ENCODE measurements around the gene LRRC75A. TPM values are rescaled to one million over a fixed set of nuclear protein-coding genes. Genes with fewer than 3 reads are reported as not detected.
A peak's percentile ranks its signal among the peaks of the same experiment; 100 is the strongest.

Gene LRRC75A
- total RNA-seq, 2 donors from 2014 or later: 5.2 to 25.8 TPM

GRCh38 chr17:16521070-16521727, 29.2 kb upstream of the LRRC75A start:
- DNase-seq (ENCODE audit: low spot score): peak; percentile 79
- Histone ChIP-seq H3K9me3 (no peaks in the 10 kb centered on the region), H3K36me3 (no peaks in the 10 kb centered on the region), H3K4me1 (replicated peaks) (no peaks in the 10 kb centered on the region), H3K4me3 (no peak overlapping the region), H3K27me3 (replicated peaks; ENCODE audit: insufficient read depth) (no peaks in the 10 kb centered on the region), H3K27ac (no peak overlapping the region)
- 28% methylated on average over 7 of the region's 7 CpGs for whole genome bisulfite sequencing
- TF ChIP-seq POLR2AphosphoS5 (IDR thresholded peaks at IDR 0.05) (peak; percentile 78), POLR2A (IDR thresholded peaks at IDR 0.05) (no peak)
- TF ChIP-seq, protein P1, sequence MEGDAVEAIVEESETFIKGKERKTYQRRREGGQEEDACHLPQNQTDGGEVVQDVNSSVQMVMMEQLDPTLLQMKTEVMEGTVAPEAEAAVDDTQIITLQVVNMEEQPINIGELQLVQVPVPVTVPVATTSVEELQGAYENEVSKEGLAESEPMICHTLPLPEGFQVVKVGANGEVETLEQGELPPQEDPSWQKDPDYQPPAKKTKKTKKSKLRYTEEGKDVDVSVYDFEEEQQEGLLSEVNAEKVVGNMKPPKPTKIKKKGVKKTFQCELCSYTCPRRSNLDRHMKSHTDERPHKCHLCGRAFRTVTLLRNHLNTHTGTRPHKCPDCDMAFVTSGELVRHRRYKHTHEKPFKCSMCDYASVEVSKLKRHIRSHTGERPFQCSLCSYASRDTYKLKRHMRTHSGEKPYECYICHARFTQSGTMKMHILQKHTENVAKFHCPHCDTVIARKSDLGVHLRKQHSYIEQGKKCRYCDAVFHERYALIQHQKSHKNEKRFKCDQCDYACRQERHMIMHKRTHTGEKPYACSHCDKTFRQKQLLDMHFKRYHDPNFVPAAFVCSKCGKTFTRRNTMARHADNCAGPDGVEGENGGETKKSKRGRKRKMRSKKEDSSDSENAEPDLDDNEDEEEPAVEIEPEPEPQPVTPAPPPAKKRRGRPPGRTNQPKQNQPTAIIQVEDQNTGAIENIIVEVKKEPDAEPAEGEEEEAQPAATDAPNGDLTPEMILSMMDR (IDR thresholded peaks at IDR 0.05): peak; percentile 62 to 95 (median 94)
- intact Hi-C loops (cut with DNase I): loop anchor here (1.0 to 5.0 kb wide), 2 partner anchors 68 to 159 kb away; no protein-coding TSS in a partner anchor

- no peak overlapping the region for H3K4me3 ChIP-seq
- DNase-seq (ENCODE audit: low spot score): no peak
- no peak for TF ChIP-seq POLR2AphosphoS5 (IDR thresholded peaks at IDR 0.05)
- no peak for TF ChIP-seq POLR2A (IDR thresholded peaks at IDR 0.05)
- TF ChIP-seq, protein P1 (IDR thresholded peaks at IDR 0.05): no peak
- no peaks in the 10 kb centered on the region for H3K36me3 ChIP-seq
- H3K27ac ChIP-seq: no peak overlapping the region
- intact Hi-C loops (cut with DNase I): no loop called here
- H3K27me3 ChIP-seq (replicated peaks; ENCODE audit: insufficient read depth): no peaks in the 10 kb centered on the region
- H3K9me3 ChIP-seq: no peaks in the 10 kb centered on the region
- H3K4me1 ChIP-seq (replicated peaks): no peaks in the 10 kb centered on the region
Measured at GRCh38 chr17:16519021-16519420, 27.0 kb upstream of the LRRC75A start.

DNA sequence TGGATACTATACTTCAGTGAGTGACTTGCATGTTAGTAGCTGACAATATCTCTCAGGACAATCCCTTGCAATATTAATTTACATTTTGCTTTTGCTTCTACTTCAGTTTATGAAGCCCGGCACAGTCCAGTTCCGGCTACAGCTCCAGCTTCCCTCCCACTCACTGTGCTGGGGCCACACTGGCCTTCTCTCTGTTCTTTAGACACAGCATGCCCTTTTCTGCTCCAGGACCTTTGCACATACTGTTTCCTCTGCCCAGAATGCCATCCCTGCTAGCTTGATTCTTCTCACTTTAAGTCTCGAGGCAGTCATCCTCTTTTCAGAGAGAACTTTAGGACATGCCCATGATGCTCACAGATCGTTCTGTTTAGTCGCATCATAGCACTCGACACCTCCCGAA, 25.5 kb upstream of the LRRC75A start:
- Histone ChIP-seq H3K36me3 (no peaks in the 10 kb centered on the region), H3K9me3 (no peaks in the 10 kb centered on the region), H3K4me3 (no peak overlapping the region), H3K4me1 (replicated peaks) (no peaks in the 10 kb centered on the region), H3K27me3 (replicated peaks; ENCODE audit: insufficient read depth) (no peaks in the 10 kb centered on the region), H3K27ac (no peak overlapping the region)
- TF ChIP-seq POLR2A (IDR thresholded peaks at IDR 0.05): no peak
- DNase-seq (ENCODE audit: low spot score): no peak
- WGBS: 80% methylated on average over 7 of the region's 7 CpGs
- intact Hi-C loops (cut with DNase I): no loop called here

DNA sequence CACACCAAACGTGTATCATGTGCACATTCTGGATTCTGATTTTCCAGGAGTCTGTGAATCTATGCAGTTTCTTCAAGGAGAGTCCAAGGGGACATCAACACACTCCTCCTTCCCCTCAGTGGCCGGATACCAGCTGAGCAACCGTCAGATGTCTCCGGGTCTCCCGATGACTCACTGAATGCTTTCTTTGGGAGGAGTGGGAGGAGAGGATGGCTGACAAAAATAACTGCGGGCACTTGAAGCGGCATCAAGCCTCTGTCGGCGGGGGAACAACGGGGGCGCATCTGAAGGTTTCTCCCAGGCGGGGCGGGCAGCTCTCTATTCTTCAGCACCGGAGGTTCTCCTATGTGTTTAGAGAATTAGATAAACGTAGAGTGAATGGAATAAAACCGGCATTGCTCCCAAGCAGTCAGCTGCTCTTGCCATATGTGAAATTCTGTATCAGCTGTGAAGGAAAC, 24.6 kb upstream of the LRRC75A start:
- intact Hi-C loops (cut with DNase I): no loop called here
- no peak for DNase-seq (ENCODE audit: low spot score)
- Histone ChIP-seq H3K4me1 (replicated peaks) (no peaks in the 10 kb centered on the region), H3K4me3 (no peak overlapping the region), H3K9me3 (no peaks in the 10 kb centered on the region), H3K27me3 (replicated peaks; ENCODE audit: insufficient read depth) (no peaks in the 10 kb centered on the region), H3K27ac (no peak overlapping the region), H3K36me3 (no peaks in the 10 kb centered on the region)
- TF ChIP-seq, protein P1 (IDR thresholded peaks at IDR 0.05): no peak
- TF ChIP-seq POLR2AphosphoS5 (IDR thresholded peaks at IDR 0.05) (no peak), POLR2A (IDR thresholded peaks at IDR 0.05) (no peak)
- 10% methylated on average over 16 of the region's 16 CpGs for WGBS

- Histone ChIP-seq H3K4me1 (replicated peaks) (no peaks in the 10 kb centered on the region), H3K27me3 (replicated peaks; ENCODE audit: insufficient read depth) (no peaks in the 10 kb centered on the region), H3K36me3 (no peaks in the 10 kb centered on the region), H3K4me3 (no peak overlapping the region), H3K9me3 (no peaks in the 10 kb centered on the region), H3K27ac (no peak overlapping the region)
- TF ChIP-seq POLR2A (IDR thresholded peaks at IDR 0.05): no peak
- WGBS: 91% methylated on average over 4 of the region's 4 CpGs
- no peak for DNase-seq (ENCODE audit: low spot score)
- intact Hi-C loops (cut with DNase I): no loop called here
Measured at GRCh38 chr17:16515933-16516332, 23.9 kb upstream of the LRRC75A start.

GRCh38 chr17:16513873-16514272, 21.9 kb upstream of the LRRC75A start:
- Histone ChIP-seq H3K27me3 (replicated peaks; ENCODE audit: insufficient read depth) (no peaks in the 10 kb centered on the region), H3K4me3 (no peak overlapping the region), H3K27ac (no peak overlapping the region), H3K36me3 (no peaks in the 10 kb centered on the region), H3K9me3 (no peaks in the 10 kb centered on the region), H3K4me1 (replicated peaks) (no peaks in the 10 kb centered on the region)
- intact Hi-C loops (cut with DNase I): no loop called here
- TF ChIP-seq POLR2AphosphoS5 (IDR thresholded peaks at IDR 0.05): no peak
- TF ChIP-seq POLR2A (IDR thresholded peaks at IDR 0.05): no peak
- 81% methylated on average over 6 of the region's 6 CpGs for WGBS
- DNase-seq (ENCODE audit: low spot score): no peak

Measured in prostate gland (tissue), 2 donors.